A549 (cell line): ENCODE results near the gene MYO1D. TPM values are rescaled to one million over a fixed set of nuclear protein-coding genes. Genes with fewer than 3 reads are reported as not detected.

Experiments
- ATAC-seq, 2 experiments: fragments of 200-7000 bp in 1 of 2; fragments of >200 bp in 1 of 2; cut with Nextera tagmentation in 1 of 2; cut with Tn5 transposase in 1 of 2; 3 replicates each; pipeline versions ENCODE4 v1.8.0 to v1.9.1; 2018 to 2020; ENCODE audit warnings: mild to moderate bottlenecking in 1 of 2, moderate library complexity in 1 of 2
- CTCF ChIA-PET: fragments of 300-600 bp; sonication (Branson Sonifier 250); formaldehyde crosslinking; extraction: SDS; loops from one replicate; lab custom pipeline; 2021; ENCODE audit warnings: antibody characterized with exemption, inconsistent platforms; lab: Yijun Ruan, JAX
- POLR2A ChIA-PET: fragments of 350-600 bp; formaldehyde crosslinking; extraction: SDS; loops from one replicate; lab custom pipeline; 2021; ENCODE audit warnings: antibody characterized with exemption, inconsistent platforms; lab: Yijun Ruan, JAX
- DNase-seq, 2 experiments: peaks; one replicate each; pipeline versions ENCODE4 v3.0.0 to v3.0.0-alpha.2; 2011 to 2016; ENCODE audit warnings: low read depth in 1 of 2, low spot score in 1 of 2
- FAIRE-seq: peaks from 2 replicates; lab custom pipeline; 2011; peaks lifted over from hg19 to GRCh38; lab: Jason Lieb, UNC
- H3K27ac ChIP-seq, 2 experiments: fragments of >200 bp; sonication (Bioruptor Twin); formaldehyde crosslinking; 3 replicates each; pipeline ENCODE4 v1.5.1; 2016 to 2017
- H3K4me1 ChIP-seq: fragments of >200 bp; sonication (Bioruptor Twin); formaldehyde crosslinking; 3 replicates; pipeline ENCODE4 v1.6.1; 2016
- H3K4me2 ChIP-seq: fragments of >200 bp; sonication (Bioruptor Twin); formaldehyde crosslinking; 3 replicates; pipeline ENCODE4 v1.6.1; 2016
- H3K4me3 ChIP-seq: fragments of >200 bp; sonication (Bioruptor Twin); formaldehyde crosslinking; 3 replicates; pipeline ENCODE4 v1.5.1; 2016
- H3K9me3 ChIP-seq: fragments of >200 bp; sonication (Bioruptor Twin); formaldehyde crosslinking; 3 replicates; pipeline ENCODE4 v1.6.1; 2016
- BHLHE40 ChIP-seq: IDR thresholded peaks from 2 replicates; pipeline ENCODE4 v1.6.1; 2012; ENCODE audit warnings: low read depth, low read length, inconsistent platforms
- CBX2 ChIP-seq: fragments of 200-600 bp; sonication (generic); IDR thresholded peaks from 2 replicates; pipeline ENCODE4 v1.6.1; 2016; ENCODE audit warnings: low read depth, mild to moderate bottlenecking, borderline replicate concordance
- FOXS1 ChIP-seq: fragments of 250-450 bp; sonication (Bioruptor Pico); IDR thresholded peaks from 2 replicates; pipeline ENCODE4 v1.5.0; 2020; ENCODE audit warnings: mild to moderate bottlenecking, moderate library complexity
- GATA3 ChIP-seq: IDR thresholded peaks from 2 replicates; pipeline ENCODE4 v1.6.1; 2012; ENCODE audit warnings: borderline replicate concordance
- HDAC2 ChIP-seq: fragments of 200-600 bp; sonication (generic); IDR thresholded peaks from 2 replicates; pipeline ENCODE4 v1.6.1; 2016
- HES2 ChIP-seq: fragments of >200 bp; sonication (Bioruptor Twin); formaldehyde crosslinking; IDR thresholded peaks from 2 replicates; pipeline ENCODE4 v1.6.1; 2016
- HEYL ChIP-seq: fragments of 250-450 bp; sonication (Bioruptor Pico); IDR thresholded peaks from 2 replicates; pipeline ENCODE4 v1.8.0; 2021; ENCODE audit warnings: mild to moderate bottlenecking, moderate library complexity
- HOXB5 ChIP-seq: fragments of 250-450 bp; sonication (Bioruptor Pico); IDR thresholded peaks from 2 replicates; pipeline ENCODE4 v1.5.0; 2020; ENCODE audit warnings: mild to moderate bottlenecking, moderate library complexity
- JUNB ChIP-seq: fragments of >200 bp; sonication (Bioruptor Twin); formaldehyde crosslinking; IDR thresholded peaks from 2 replicates; pipeline ENCODE4 v1.6.1; 2016
- KDM1A ChIP-seq: fragments of 200-600 bp; sonication (generic); IDR thresholded peaks from 2 replicates; pipeline ENCODE4 v1.6.1; 2016; ENCODE audit warnings: low read depth, mild to moderate bottlenecking
- MAZ ChIP-seq: fragments of 150-350 bp; IDR thresholded peaks from 2 replicates; pipeline ENCODE4 v1.6.1; 2014; ENCODE audit warnings: antibody characterized with exemption, low read depth, low read length, borderline replicate concordance
- NFE2L2 ChIP-seq: fragments of 150-350 bp; conservative IDR thresholded peaks from 2 replicates; pipeline ENCODE4 v1.6.1; 2014; ENCODE audit warnings: low read length
- NR3C1 ChIP-seq: fragments of >200 bp; sonication (Bioruptor Twin); formaldehyde crosslinking; IDR thresholded peaks from 3 replicates; pipeline ENCODE4 v1.6.1; 2017
- PBX3 ChIP-seq: IDR thresholded peaks from 2 replicates; pipeline ENCODE4 v1.6.1; 2012
- POLR2A ChIP-seq: IDR thresholded peaks from 2 replicates; pipeline ENCODE4 v1.6.1; 2012; ENCODE audit warnings: mild to moderate bottlenecking, low read length
- POLR2AphosphoS2 ChIP-seq: conservative IDR thresholded peaks from 2 replicates; pipeline ENCODE4 v1.6.1; 2012; ENCODE audit warnings: low read length, improper control_type of control experiment, inconsistent platforms
- RAD21 ChIP-seq, 2 experiments: fragments of >200 bp in 1 of 2; sonication (Bioruptor Twin) in 1 of 2; formaldehyde crosslinking in 1 of 2; IDR thresholded peaks in 1 of 2; conservative IDR thresholded peaks in 1 of 2; 2 replicates in 1 of 2; 3 replicates in 1 of 2; pipeline ENCODE4 v1.6.1; 2012 to 2018; ENCODE audit warnings: inconsistent platforms in 1 of 2
- SREBF2 ChIP-seq: fragments of 450-650 bp; IDR thresholded peaks from 2 replicates; pipeline ENCODE4 v1.6.1; 2014; ENCODE audit warnings: mild to moderate bottlenecking, moderate library complexity
- TP53 ChIP-seq: fragments of 250-450 bp; sonication (Bioruptor Pico); IDR thresholded peaks from 2 replicates; pipeline ENCODE4 v1.5.0; 2021; ENCODE audit warnings: mild to moderate bottlenecking, moderate library complexity
- ZSCAN20 ChIP-seq: fragments of 250-450 bp; sonication (Bioruptor Pico); IDR thresholded peaks from 2 replicates; pipeline ENCODE4 v1.8.0; 2022; ENCODE audit warnings: mild to moderate bottlenecking, moderate library complexity
- WGBS: methylation state at CpG from one replicate; pipeline ENCODE4 v1.1.6; 2017; ENCODE audit errors: missing lambda C conversion rate; 5-methylcytosine and 5-hydroxymethylcytosine counted together
- polyA plus RNA-seq, 4 experiments: library from polyadenylated mRNA; depleted of rRNA in 3 of 4; stranded (reverse); fragments of >200 nt; fragmentation: RNase III in 1 of 4; extraction: RNeasy Plus Mini Kit Qiagen cat#74134 plus additional on column Dnase treatment in 1 of 4; gene quantifications; 2 replicates in 3 of 4; 3 replicates in 1 of 4; pipeline ENCODE4 v1.2.3, GENCODE V29; 2011 to 2017
- TF ChIP-seq, protein P1 (sequence below): fragments of 450-650 bp; IDR thresholded peaks from 2 replicates; pipeline ENCODE4 v1.6.1; 2014; ENCODE audit warnings: antibody characterized with exemption
- TF ChIP-seq, protein P2 (sequence below): fragments of >200 bp; sonication (Bioruptor Twin); formaldehyde crosslinking; IDR thresholded peaks from 3 replicates; pipeline ENCODE4 v1.5.1; 2016

Gene MYO1D
- polyA plus RNA-seq, 2 of the 4 experiments (the other 2 are of a cell fraction) = 2.8 to 4.2 TPM

DNA sequence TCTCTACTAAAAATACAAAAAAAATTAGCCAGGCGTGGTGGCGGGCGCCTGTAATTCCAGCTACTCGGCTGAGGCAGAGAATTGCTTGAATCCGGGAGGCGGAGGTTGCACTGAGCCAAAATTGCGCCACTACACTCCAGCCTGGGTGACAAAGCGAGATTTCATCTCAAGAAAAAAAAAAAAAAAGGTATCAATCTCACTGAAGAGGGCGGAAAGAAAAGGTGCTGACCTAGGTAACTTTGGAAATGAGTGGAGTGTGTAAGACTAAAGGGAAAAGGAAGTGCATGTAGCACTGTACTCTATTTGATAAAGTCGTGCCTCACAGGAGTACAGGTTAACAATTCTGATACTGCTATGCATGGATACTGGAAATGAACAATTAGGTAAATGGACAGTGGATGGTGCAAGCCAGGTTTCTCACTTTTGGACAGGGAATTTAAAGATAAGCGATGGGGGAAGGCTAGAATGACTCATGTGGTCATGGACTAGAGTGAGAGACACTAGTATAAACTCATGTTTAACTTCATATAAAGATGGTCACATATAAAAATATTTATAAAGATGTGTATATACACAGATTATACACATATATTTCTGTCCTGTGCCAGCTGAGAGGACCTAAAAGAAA lies 247.2 kb downstream of the MYO1D start:
- whole genome bisulfite sequencing = 78% methylated on average over 11 of the region's 11 CpGs
- H3K27ac ChIP-seq = no peak overlapping the region
- POLR2A ChIA-PET = no interaction called here
- no peaks in the 10 kb centered on the region for H3K4me1 ChIP-seq
- ATAC-seq (no peak), DNase-seq (no peak), FAIRE-seq (no peak)
- H3K4me2 ChIP-seq = no peak overlapping the region
- H3K4me3 ChIP-seq = no peak overlapping the region
- no peak for TF ChIP-seq FOXS1
- TF ChIP-seq HES2 = no peak
- TF ChIP-seq TP53 (CRISPR knock-in tag) = no peak
- no peak for TF ChIP-seq NR3C1
- TF ChIP-seq, protein P1, sequence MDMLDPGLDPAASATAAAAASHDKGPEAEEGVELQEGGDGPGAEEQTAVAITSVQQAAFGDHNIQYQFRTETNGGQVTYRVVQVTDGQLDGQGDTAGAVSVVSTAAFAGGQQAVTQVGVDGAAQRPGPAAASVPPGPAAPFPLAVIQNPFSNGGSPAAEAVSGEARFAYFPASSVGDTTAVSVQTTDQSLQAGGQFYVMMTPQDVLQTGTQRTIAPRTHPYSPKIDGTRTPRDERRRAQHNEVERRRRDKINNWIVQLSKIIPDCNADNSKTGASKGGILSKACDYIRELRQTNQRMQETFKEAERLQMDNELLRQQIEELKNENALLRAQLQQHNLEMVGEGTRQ = no peak
- no peak for TF ChIP-seq CBX2
- no peak for TF ChIP-seq HEYL
- no peak for TF ChIP-seq JUNB
- TF ChIP-seq BHLHE40 = no peak
- no peak for TF ChIP-seq PBX3
- no peak for TF ChIP-seq ZSCAN20 (CRISPR knock-in tag)
- no peak for TF ChIP-seq NFE2L2
- TF ChIP-seq HDAC2 = no peak
- TF ChIP-seq HOXB5 (CRISPR knock-in tag) = no peak
- TF ChIP-seq MAZ = no peak
- TF ChIP-seq RAD21 (conservative IDR thresholded peaks at IDR 0.05 in 1 of 2, IDR thresholded peaks at IDR 0.05 in 1 of 2) = no peak
- TF ChIP-seq, protein P2, sequence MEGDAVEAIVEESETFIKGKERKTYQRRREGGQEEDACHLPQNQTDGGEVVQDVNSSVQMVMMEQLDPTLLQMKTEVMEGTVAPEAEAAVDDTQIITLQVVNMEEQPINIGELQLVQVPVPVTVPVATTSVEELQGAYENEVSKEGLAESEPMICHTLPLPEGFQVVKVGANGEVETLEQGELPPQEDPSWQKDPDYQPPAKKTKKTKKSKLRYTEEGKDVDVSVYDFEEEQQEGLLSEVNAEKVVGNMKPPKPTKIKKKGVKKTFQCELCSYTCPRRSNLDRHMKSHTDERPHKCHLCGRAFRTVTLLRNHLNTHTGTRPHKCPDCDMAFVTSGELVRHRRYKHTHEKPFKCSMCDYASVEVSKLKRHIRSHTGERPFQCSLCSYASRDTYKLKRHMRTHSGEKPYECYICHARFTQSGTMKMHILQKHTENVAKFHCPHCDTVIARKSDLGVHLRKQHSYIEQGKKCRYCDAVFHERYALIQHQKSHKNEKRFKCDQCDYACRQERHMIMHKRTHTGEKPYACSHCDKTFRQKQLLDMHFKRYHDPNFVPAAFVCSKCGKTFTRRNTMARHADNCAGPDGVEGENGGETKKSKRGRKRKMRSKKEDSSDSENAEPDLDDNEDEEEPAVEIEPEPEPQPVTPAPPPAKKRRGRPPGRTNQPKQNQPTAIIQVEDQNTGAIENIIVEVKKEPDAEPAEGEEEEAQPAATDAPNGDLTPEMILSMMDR = no peak
- TF ChIP-seq POLR2AphosphoS2 = no peak
- TF ChIP-seq KDM1A = no peak
- no peak for TF ChIP-seq GATA3
- CTCF ChIA-PET = no interaction called here
- H3K9me3 ChIP-seq = no peaks in the 10 kb centered on the region

DNA sequence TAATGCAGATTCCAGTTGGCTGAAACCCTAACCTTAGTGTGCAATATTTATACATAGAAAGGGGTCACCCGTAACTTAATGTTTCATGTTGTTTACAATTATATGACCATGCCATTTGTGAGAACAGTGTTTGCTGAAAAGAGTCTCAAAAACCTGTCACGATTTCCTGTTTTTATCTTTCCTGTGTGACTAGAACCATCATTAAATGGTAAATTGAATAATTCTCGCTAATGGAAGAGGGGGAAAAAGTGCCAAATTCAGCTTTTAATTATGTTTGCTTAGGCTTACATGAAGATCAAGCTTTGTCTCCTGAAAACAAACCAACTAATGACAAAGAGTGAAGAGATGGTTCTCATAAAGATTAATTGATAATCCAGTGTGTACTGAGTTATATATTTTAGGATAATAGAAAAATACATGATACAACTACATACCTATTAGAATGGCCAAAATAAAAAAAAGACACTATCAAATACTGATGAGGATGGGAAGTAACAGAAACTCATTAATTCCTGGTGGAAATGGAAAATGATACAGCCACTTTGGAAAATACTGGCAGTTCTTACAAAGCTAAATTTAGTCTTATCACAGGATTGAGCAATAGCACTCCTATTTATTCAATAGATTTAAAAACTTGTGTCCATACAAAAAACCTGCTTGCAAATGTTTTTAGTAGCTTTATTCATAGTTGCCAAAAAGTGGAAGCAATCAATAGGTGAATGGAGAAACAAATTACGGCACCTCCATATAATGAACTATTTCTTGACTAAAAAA lies 248.5 kb downstream of the MYO1D start:
- ChIA-PET CTCF (no interaction called here), POLR2A (no interaction called here)
- H3K4me2 ChIP-seq = no peak overlapping the region
- WGBS = 62% methylated on average over 4 of the region's 4 CpGs
- H3K27ac ChIP-seq = no peak overlapping the region
- FAIRE-seq (no peak), DNase-seq (no peak), ATAC-seq (no peak)
- no peaks in the 10 kb centered on the region for H3K9me3 ChIP-seq
- no peak overlapping the region for H3K4me3 ChIP-seq
- TF ChIP-seq POLR2A (no peak), SREBF2 (no peak)
- H3K4me1 ChIP-seq = no peaks in the 10 kb centered on the region
